Globus pallidus (tissue), 1 donor: ENCODE results near the gene LRRC1.

Experiments used
- DNase-seq: peaks from one replicate; pipeline ENCODE4 v3.0.0-alpha.2; 2015; ENCODE audit warnings: low spot score

LRRC1 gene

DNA sequence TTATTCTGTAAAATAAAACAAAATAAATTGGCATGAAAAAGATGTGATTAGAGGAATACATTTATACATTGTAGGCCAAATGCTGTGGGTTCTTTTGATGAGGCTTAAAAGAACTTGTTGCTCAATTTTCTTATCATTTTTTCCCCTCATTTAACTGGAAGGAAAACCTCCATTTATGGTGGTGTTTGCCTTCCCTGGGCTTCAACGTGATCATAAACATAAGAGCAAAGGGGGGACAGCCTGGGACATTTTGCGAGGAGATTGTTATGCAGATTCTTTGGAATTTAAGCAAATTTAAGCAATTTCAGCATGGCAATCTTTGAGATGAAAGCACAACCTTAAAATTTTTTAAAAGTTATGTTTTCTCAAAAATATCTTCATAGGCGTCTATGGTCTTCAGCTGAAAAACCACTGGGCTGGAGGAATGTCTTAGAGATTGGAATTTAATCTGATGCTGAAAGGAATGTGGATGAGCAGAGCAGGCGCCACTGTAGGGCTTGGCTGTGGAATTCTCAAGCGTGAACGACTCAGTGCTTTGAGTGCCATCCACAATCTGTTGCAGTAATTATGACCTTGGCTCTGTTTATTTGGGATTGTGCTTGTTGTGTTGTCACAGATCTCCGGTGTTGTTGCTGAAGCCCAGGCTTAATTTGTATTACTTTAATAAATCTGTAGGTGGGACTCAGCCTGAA lies 167.0 kb downstream of the LRRC1 start:
- DNase-seq = no peak

DNA sequence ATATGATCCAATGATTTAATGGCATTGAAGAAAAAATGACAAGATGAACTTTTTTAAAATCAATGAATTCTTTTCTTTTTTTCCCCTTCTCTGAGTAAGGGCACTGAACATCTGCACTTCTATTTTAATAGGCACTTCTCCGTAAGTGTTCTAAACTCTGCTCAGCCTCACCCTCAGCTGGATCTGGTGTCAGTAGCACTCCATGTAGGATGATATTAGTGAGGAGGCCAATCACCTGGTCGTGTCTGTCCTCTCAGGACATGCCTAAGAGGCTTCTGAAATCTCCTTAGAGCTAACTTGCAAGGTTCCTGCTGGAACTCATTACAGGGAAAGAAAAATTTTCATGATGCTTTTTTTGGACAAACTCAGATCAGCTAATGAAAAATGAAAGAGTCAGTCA lies 167.8 kb downstream of the LRRC1 start:
- no peak for DNase-seq

DNA sequence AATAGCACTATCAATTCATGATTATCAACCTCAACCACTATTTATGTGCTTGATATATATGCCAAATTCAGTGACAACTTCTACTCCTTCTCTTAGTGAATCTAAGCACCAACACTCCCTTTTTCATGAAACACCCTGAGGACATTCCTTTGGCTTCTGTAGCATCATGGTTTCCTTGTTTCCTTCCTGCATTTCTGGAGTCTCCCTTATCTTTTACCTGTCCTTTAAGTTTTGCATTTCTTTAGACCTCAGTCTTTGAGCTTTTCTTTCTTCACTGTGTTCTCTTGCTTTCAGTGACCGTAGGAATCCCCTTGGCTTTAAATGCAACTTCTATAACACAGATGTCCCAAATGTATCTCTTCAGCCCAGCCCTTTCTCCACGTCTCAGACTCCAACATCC lies 172.6 kb downstream of the LRRC1 start:
- no peak for DNase-seq
